ENCODE data around the gene LCK.

The LCK gene

DNA sequence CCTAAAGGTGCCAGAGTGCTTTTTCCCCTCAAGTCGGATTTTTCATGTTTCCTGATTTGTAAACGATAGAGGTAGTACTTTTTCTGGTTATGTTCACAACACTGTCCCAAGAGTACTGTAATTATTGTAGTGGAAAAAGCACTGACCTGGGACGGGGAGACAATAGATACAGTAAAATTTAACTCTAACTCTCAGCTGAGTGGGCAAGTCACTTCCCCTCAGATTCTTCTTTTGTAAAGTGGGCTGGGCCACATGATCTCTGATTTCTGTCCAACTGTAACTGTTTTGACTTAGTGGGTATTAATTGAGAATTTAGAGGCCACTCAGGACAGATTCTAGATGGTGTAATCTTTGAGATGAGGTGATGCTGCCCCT, 65.8 kb downstream of the LCK start:
- TF ChIP-seq ZFX (IDR thresholded peaks at IDR 0.05; ENCODE audit: borderline replicate concordance) (no peak), CTCF (IDR thresholded peaks at IDR 0.05) (no peak)
- H3K27ac ChIP-seq: peak overlapping the region; percentile 90

DNA sequence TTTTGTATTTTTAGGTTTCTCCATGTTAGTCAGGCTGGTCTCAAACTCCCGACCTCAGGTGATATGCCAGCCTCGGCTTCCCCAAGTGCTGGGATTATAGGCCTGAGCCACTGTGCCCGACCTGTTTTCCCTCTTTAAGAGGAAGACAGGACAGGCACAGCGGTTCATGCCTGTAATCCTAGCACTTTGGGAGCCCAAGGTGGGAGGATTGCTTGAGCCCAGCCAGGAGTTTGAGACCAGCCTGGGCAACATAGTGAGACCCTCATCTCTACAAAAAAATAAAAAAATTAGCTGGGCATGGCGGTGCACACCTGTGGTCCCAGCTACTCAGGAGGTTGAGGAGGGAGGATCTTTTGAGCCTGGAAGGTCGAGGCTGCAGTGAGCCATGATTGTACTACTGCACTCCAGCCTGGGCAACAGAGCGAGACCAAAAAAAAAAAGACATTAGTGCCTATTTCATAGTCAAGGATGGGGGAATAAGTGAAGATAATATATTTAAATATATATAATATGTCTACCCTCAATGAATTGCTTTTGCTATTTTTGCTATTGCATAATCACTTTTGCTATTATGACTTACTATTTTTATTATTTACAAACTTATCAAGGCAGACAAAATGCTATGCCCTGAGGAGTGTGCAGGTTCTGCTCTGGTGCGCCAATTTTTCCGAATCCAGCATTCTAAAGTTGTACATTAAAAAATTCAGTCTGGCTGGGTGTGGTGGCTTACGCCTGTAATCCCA, 67.2 kb downstream of the LCK start:
- TF ChIP-seq ZFX (IDR thresholded peaks at IDR 0.05; ENCODE audit: borderline replicate concordance) (no peak), CTCF (IDR thresholded peaks at IDR 0.05) (no peak)
- H3K27ac ChIP-seq: no peak overlapping the region

GRCh38 chr1:32321712-32322291, 70.7 kb downstream of the LCK start:
- no peak for TF ChIP-seq ZFX (IDR thresholded peaks at IDR 0.05; ENCODE audit: borderline replicate concordance)
- no peak for TF ChIP-seq CTCF (IDR thresholded peaks at IDR 0.05)
- peak overlapping the region; percentile 92 for H3K27ac ChIP-seq

DNA sequence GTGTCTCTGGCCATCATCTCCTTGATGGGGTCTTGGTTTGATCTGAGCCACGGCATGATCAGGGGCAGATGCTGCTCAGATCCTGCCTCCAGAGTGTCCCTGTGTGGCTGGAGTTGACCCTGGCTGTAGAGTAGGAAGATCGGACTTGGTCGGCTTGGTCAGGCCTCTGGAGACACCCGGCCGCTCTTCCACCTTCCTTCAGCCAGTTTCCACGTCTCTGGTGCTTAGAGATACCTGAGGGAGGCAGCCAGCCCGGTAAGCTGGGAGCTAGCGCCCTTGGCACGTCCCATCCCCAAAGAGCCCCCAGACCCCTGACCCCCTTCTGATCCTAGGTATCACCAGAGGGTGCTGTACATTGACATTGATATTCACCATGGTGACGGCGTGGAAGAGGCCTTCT, 76.1 kb downstream of the LCK start:
- no peak for TF ChIP-seq ZFX (IDR thresholded peaks at IDR 0.05; ENCODE audit: borderline replicate concordance)
- no peak for TF ChIP-seq CTCF (IDR thresholded peaks at IDR 0.05)
- H3K27ac ChIP-seq: no peak overlapping the region

DNA sequence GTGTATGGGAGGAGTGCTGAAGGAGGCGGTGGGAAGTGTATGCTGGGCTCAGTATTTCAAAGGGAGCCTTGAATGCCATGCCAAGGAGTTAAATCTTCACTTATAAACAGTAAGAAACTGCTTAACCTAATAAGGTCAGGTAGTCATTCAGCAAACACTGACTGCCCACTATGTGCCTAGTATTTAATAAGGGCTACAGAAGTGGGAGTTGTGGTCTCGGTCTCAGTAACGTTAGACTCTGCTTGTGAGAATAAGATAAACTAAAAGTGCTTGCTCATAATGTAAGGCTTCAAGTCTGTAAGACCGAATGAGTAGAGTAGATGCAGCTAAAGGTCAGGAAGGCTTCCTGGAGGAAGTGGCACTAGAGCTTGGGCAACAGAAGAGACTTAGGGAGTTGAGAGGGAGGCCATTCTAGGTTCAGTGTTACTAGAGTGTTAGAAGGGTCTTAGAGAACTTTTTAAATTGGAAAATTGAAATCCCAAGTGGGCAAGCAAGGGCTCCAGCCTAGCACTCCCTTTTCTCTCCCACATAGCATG, 78.9 kb downstream of the LCK start:
- peak overlapping the region; percentile 89; the same call in 1 of the 2 replicates for H3K27ac ChIP-seq
- TF ChIP-seq CTCF (IDR thresholded peaks at IDR 0.05) (no peak), ZFX (IDR thresholded peaks at IDR 0.05; ENCODE audit: borderline replicate concordance) (no peak)

DNA sequence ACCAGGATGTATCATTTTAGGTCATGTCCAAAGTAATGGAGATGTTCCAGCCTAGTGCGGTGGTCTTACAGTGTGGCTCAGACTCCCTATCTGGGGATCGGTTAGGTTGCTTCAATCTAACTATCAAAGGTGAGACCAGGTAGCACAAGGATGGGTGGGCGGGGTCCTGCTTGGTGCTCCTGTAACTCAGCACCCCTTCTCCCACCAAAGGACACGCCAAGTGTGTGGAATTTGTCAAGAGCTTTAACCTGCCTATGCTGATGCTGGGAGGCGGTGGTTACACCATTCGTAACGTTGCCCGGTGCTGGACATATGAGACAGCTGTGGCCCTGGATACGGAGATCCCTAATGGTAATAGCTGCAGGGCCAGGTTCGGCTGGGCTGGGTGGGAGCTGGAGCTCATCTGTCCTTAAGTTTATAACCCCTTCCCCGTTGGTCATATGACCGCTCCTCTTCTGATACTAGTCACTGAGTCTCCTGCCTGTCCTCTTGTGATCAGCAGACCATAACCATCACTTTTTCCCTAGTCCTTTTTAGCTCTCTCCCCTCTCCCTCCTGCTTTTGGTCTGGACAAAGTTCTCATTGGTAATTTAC, 79.6 kb downstream of the LCK start:
- H3K27ac ChIP-seq: peak overlapping the region; percentile 89
- TF ChIP-seq CTCF (IDR thresholded peaks at IDR 0.05): no peak
- TF ChIP-seq ZFX (IDR thresholded peaks at IDR 0.05; ENCODE audit: borderline replicate concordance): no peak

GRCh38 chr1:32331549-32331948, 80.5 kb downstream of the LCK start:
- TF ChIP-seq CTCF (IDR thresholded peaks at IDR 0.05): no peak
- TF ChIP-seq ZFX (IDR thresholded peaks at IDR 0.05; ENCODE audit: borderline replicate concordance): no peak
- H3K27ac ChIP-seq: peak overlapping the region; percentile 89

Data from 22Rv1 (cell line).